K562 (cell line): ENCODE measurements around the gene PPP1R13L. TPM values are rescaled to one million over a fixed set of nuclear protein-coding genes. Genes with fewer than 3 reads are reported as not detected.

ENCODE experiments used
- CBX3 ChIP-seq, 2 experiments: IDR thresholded peaks; 1 replicate in 1 of 2; 2 replicates in 1 of 2; pipeline ENCODE4 v1.6.1; 2012; ENCODE audit warnings: inconsistent platforms in 2 of 2, low read length in 2 of 2, borderline replicate concordance in 1 of 2, control low read depth in 1 of 2
- CCNT2 ChIP-seq: IDR thresholded peaks from 2 replicates; pipeline ENCODE4 v1.6.1; 2011; ENCODE audit warnings: borderline replicate concordance, low read depth, mild to moderate bottlenecking, moderate library complexity, mixed read lengths, low read length; ENCODE audit not compliant: insufficient read length; ENCODE audit errors: extremely low read depth
- CHD2 ChIP-seq: IDR thresholded peaks from 2 replicates; pipeline ENCODE4 v1.6.1; 2011; ENCODE audit warnings: low read depth, low read length
- EP400 ChIP-seq: fragments of 450-650 bp; IDR thresholded peaks from 2 replicates; pipeline ENCODE4 v1.6.1; 2017; ENCODE audit warnings: antibody characterized with exemption, mild to moderate bottlenecking, moderate library complexity
- HMG20A ChIP-seq: fragments of 450-650 bp; formaldehyde crosslinking; conservative IDR thresholded peaks from 2 replicates; pipeline ENCODE4 v1.4.0; 2020; ENCODE audit warnings: mild to moderate bottlenecking, mixed read lengths
- HOXB6 ChIP-seq: fragments of 250-450 bp; sonication (Bioruptor Pico); IDR thresholded peaks from 2 replicates; pipeline ENCODE4 v1.5.1; 2022; ENCODE audit warnings: mild to moderate bottlenecking, borderline replicate concordance
- ILK ChIP-seq: fragments of 450-650 bp; IDR thresholded peaks from 2 replicates; pipeline ENCODE4 v1.6.1; 2016; ENCODE audit warnings: missing genetic modification characterization, low read depth, mild to moderate bottlenecking, missing compliant biosample characterization, moderate library complexity, borderline replicate concordance
- POU5F1 ChIP-seq: fragments of 150-350 bp; IDR thresholded peaks from 2 replicates; pipeline ENCODE4 v1.6.1; 2014; ENCODE audit warnings: borderline replicate concordance, low read length, low read depth, mild to moderate bottlenecking; ENCODE audit not compliant: partially characterized antibody
- PTBP1 ChIP-seq: fragments of 200-400 bp; formaldehyde crosslinking; IDR thresholded peaks from 2 replicates; pipeline ENCODE4 v1.6.1; 2017; ENCODE audit warnings: low read depth, low read length
- RFX5 ChIP-seq: IDR thresholded peaks from 2 replicates; pipeline ENCODE4 v1.6.1; 2011; ENCODE audit warnings: low read depth, mild to moderate bottlenecking, improper control_type of control experiment, low read length
- SRSF7 ChIP-seq: fragments of 200-400 bp; formaldehyde crosslinking; optimal IDR thresholded peaks from 2 replicates; pipeline ENCODE3; 2017; ENCODE audit warnings: mild to moderate bottlenecking, low read depth, low read length
- ZFP36 ChIP-seq: fragments of 150-350 bp; IDR thresholded peaks from 2 replicates; pipeline ENCODE4 v1.6.1; 2018; ENCODE audit warnings: low read length, low read depth; ENCODE audit not compliant: partially characterized antibody
- ZNF551 ChIP-seq: fragments of 250-450 bp; sonication (Bioruptor Pico); IDR thresholded peaks from 2 replicates; pipeline ENCODE4 v1.5.0; 2021; ENCODE audit warnings: mild to moderate bottlenecking, moderate library complexity
- polyA plus RNA-seq, 8 experiments: library from polyadenylated mRNA; depleted of rRNA in 4 of 8; stranded (reverse) in 5 of 8; unstranded in 3 of 8; fragments of >200 nt; fragmentation: Nextera tagmentation in 2 of 8; fragmentation: Illumina TruSeq in 1 of 8; extraction: Ambion mirVana in 2 of 8; extraction: Trizol in 1 of 8; gene quantifications; 2 replicates each; pipeline versions ENCODE4 v1.2.1 to v1.2.3, GENCODE V29; 2011 to 2014; ENCODE audit warnings: inconsistent platforms in 1 of 8, missing spikeins in 1 of 8
- total RNA-seq, 7 experiments: library from RNA; depleted of rRNA in 6 of 7; stranded (reverse); fragments of >200 nt in 6 of 7; fragmentation: Illumina TruSeq in 2 of 7; extraction: Trizol in 2 of 7; gene quantifications; 2 replicates each; pipeline versions ENCODE4 v1.2.1 to v1.2.3, GENCODE V29; 2011 to 2021; ENCODE audit warnings: low replicate concordance in 1 of 7
- TF ChIP-seq, protein P1 (sequence below): fragments of 250-450 bp; sonication (Bioruptor Pico); IDR thresholded peaks from 2 replicates; pipeline ENCODE4 v1.8.0; 2021; ENCODE audit warnings: borderline replicate concordance, mild to moderate bottlenecking, moderate library complexity; ENCODE audit not compliant: poor library complexity, severe bottlenecking
- TF ChIP-seq, protein P2 (sequence below), 3 experiments: fragments of 200-800 bp in 1 of 3; sonication (Bioruptor generic) in 1 of 3; sonication (generic) in 1 of 3; formaldehyde crosslinking in 1 of 3; IDR thresholded peaks; 2 replicates each; pipeline versions ENCODE4 v1.6.1 to v1.8.0; 2016 to 2022; ENCODE audit warnings: mild to moderate bottlenecking in 2 of 3, missing compliant biosample characterization in 2 of 3, missing genetic modification characterization in 2 of 3, missing genetic modification reagents in 1 of 3
- TF ChIP-seq, protein P3 (sequence below): fragments of 250-450 bp; sonication (Bioruptor Pico); IDR thresholded peaks from 2 replicates; pipeline ENCODE4 v1.6.1; 2021; ENCODE audit warnings: mild to moderate bottlenecking
- TF ChIP-seq, protein P4 (sequence below), 2 experiments: fragments of 450-650 bp; IDR thresholded peaks; 2 replicates each; pipeline ENCODE4 v1.6.1; 2018; ENCODE audit warnings: mild to moderate bottlenecking in 2 of 2, low read depth in 1 of 2; ENCODE audit not compliant: partially characterized antibody in 2 of 2
- TF ChIP-seq, protein P5 (sequence below): fragments of 450-650 bp; formaldehyde crosslinking; IDR thresholded peaks from 2 replicates; pipeline ENCODE4 v1.4.0; 2020; ENCODE audit warnings: mild to moderate bottlenecking, moderate library complexity

PPP1R13L gene
- total and polyA plus RNA-seq, 9 of the 15 experiments (the other 6 are each of a cell fraction or from before 2014, with no cell fraction given), result 0.32 to 6.7 (median 2.0) TPM

DNA sequence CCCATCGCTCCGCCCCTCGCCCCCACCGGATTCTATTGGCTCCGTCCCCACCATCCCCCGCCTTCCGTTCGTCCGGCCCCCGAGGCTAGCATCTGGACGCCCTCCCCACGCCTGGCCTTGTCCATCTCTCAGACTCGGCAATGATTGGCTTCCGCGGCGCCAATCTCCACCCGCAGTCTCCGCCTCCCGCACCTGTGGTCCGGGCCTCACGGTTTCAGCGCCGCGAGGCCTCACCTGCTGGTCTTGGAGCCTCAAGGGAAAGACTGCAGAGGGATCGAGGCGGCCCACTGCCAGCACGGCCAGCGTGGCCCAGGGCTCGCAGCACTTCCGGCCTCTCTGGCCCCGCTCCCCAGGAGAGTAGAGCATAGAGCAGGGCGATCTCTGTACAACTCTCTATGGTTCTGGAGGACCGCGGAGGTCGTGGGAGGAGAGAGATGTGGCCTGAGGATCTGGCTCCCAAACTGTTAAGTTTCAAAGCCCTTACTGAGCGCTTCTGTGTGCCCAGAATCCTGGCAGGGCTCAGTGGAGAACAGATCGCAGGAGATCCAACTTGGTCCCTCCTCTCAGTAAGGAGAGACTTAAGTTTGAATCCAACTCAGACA lies 18.8 kb upstream of the PPP1R13L start, which contains the start of gene ERCC1 (continued):
- TF ChIP-seq, protein P1, sequence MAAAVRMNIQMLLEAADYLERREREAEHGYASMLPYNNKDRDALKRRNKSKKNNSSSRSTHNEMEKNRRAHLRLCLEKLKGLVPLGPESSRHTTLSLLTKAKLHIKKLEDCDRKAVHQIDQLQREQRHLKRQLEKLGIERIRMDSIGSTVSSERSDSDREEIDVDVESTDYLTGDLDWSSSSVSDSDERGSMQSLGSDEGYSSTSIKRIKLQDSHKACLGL, result peak; percentile 65
- TF ChIP-seq CBX3 (IDR thresholded peaks at IDR 0.05; ENCODE audit: borderline replicate concordance in 1 of 2, low read length in 2 of 2) (peak in 1 of 2 experiments; percentile 40; a peak in 1 of 3 replicates), PTBP1 (no peak), SRSF7 (no peak), CHD2 (0 out of 2 replicates have a peak, but pooled peaks have one; percentile 49), CCNT2 (peak; percentile 48), HOXB6 (no peak), POU5F1 (no peak), ILK (tag) (no peak), ZFP36 (no peak), EP400 (peak; percentile 99), HMG20A (no peak), RFX5 (no peak), ZNF551 (CRISPR knock-in tag) (no peak)
- TF ChIP-seq, protein P2, sequence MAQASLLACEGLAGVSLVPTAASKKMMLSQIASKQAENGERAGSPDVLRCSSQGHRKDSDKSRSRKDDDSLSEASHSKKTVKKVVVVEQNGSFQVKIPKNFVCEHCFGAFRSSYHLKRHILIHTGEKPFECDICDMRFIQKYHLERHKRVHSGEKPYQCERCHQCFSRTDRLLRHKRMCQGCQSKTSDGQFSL (CRISPR knock-in tag; IDR thresholded peaks at IDR 0.05), result no peak
- TF ChIP-seq, protein P2 (tag; IDR thresholded peaks at IDR 0.05), result no peak
- TF ChIP-seq, protein P3, sequence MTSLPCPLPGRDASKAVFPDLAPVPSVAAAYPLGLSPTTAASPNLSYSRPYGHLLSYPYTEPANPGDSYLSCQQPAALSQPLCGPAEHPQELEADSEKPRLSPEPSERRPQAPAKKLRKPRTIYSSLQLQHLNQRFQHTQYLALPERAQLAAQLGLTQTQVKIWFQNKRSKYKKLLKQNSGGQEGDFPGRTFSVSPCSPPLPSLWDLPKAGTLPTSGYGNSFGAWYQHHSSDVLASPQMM, result no peak
- TF ChIP-seq, protein P4, sequence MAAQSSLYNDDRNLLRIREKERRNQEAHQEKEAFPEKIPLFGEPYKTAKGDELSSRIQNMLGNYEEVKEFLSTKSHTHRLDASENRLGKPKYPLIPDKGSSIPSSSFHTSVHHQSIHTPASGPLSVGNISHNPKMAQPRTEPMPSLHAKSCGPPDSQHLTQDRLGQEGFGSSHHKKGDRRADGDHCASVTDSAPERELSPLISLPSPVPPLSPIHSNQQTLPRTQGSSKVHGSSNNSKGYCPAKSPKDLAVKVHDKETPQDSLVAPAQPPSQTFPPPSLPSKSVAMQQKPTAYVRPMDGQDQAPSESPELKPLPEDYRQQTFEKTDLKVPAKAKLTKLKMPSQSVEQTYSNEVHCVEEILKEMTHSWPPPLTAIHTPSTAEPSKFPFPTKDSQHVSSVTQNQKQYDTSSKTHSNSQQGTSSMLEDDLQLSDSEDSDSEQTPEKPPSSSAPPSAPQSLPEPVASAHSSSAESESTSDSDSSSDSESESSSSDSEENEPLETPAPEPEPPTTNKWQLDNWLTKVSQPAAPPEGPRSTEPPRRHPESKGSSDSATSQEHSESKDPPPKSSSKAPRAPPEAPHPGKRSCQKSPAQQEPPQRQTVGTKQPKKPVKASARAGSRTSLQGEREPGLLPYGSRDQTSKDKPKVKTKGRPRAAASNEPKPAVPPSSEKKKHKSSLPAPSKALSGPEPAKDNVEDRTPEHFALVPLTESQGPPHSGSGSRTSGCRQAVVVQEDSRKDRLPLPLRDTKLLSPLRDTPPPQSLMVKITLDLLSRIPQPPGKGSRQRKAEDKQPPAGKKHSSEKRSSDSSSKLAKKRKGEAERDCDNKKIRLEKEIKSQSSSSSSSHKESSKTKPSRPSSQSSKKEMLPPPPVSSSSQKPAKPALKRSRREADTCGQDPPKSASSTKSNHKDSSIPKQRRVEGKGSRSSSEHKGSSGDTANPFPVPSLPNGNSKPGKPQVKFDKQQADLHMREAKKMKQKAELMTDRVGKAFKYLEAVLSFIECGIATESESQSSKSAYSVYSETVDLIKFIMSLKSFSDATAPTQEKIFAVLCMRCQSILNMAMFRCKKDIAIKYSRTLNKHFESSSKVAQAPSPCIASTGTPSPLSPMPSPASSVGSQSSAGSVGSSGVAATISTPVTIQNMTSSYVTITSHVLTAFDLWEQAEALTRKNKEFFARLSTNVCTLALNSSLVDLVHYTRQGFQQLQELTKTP (IDR thresholded peaks at IDR 0.05; ENCODE audit: low read depth in 1 of 2, partially characterized antibody in 2 of 2), result no peak
- TF ChIP-seq, protein P5, sequence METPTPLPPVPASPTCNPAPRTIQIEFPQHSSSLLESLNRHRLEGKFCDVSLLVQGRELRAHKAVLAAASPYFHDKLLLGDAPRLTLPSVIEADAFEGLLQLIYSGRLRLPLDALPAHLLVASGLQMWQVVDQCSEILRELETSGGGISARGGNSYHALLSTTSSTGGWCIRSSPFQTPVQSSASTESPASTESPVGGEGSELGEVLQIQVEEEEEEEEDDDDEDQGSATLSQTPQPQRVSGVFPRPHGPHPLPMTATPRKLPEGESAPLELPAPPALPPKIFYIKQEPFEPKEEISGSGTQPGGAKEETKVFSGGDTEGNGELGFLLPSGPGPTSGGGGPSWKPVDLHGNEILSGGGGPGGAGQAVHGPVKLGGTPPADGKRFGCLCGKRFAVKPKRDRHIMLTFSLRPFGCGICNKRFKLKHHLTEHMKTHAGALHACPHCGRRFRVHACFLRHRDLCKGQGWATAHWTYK, result peak; percentile 56
